IPS-18a (cell line): ENCODE data around the gene ORC5.

Source experiments
- H3K27ac ChIP-seq: one replicate; pipeline ENCODE4 v1.5.1; 2013; ENCODE audit warnings: low read length
- H3K27me3 ChIP-seq: one replicate; pipeline ENCODE4 v1.6.1; 2013; ENCODE audit warnings: mild to moderate bottlenecking, low read length; ENCODE audit not compliant: control insufficient read depth, insufficient read depth
- H3K36me3 ChIP-seq: one replicate; pipeline ENCODE4 v1.6.1; 2013; ENCODE audit warnings: low read depth, low read length; ENCODE audit not compliant: control insufficient read depth
- H3K4me1 ChIP-seq: one replicate; pipeline ENCODE4 v1.6.1; 2013; ENCODE audit warnings: low read depth, low read length; ENCODE audit not compliant: control insufficient read depth
- H3K4me3 ChIP-seq: one replicate; pipeline ENCODE4 v1.5.1; 2013; ENCODE audit warnings: low read length
- H3K9ac ChIP-seq: one replicate; pipeline ENCODE4 v1.6.1; 2013; ENCODE audit warnings: mild to moderate bottlenecking, low read length, moderate library complexity
- H3K9me3 ChIP-seq: one replicate; pipeline ENCODE4 v1.6.1; 2013; ENCODE audit warnings: low read depth, low read length; ENCODE audit not compliant: control insufficient read depth

Gene ORC5

DNA sequence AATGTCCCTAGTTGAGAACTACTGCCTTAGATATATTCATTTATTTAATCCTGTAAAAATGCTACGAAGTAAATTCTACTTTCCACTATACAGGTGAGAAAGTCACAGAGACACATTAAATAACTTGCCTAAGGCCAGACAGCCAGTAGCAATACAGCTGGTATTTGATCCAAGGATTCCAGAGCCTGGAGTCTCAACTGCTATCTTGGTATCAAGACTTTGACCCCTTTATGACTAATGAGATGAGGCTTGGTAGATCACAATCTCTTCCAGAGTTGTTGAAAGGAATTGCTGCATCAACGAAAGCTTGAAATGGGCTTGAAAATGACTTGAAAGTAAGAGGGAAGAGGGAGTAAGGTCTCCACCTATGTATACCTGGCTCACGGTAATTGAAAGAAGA is 83.3 kb downstream of the ORC5 start:
- no peaks in the 10 kb centered on the region for H3K4me1 ChIP-seq
- H3K27ac ChIP-seq, result no peak overlapping the region
- no peak overlapping the region for H3K9ac ChIP-seq
- peaks cover 3% of the 10 kb centered on the region for H3K36me3 ChIP-seq
- no peak overlapping the region for H3K4me3 ChIP-seq
- no peaks in the 10 kb centered on the region for H3K27me3 ChIP-seq
- no peaks in the 10 kb centered on the region for H3K9me3 ChIP-seq

DNA sequence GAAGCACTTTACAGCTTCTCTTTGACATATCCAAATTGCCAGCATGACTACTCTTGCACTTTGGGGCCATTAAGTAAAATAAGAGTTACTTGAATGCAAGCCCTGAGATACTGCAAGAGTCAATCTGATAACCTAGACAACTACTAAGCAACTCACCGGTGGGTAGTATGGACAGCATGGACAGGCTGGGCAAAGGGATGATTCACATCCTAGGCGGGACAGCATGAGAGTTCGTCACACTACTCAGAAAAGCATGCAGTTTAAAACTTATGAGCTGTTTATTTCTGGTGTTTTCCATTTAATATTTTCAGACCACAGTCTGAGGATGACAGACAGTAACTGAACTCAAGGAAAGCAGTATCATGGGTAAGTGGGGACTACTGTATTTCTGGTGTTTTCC is 84.0 kb downstream of the ORC5 start:
- Histone ChIP-seq H3K27ac (no peak overlapping the region), H3K27me3 (no peaks in the 10 kb centered on the region), H3K4me3 (no peak overlapping the region), H3K9ac (no peak overlapping the region), H3K9me3 (no peaks in the 10 kb centered on the region), H3K36me3 (peaks cover 3% of the 10 kb centered on the region), H3K4me1 (no peaks in the 10 kb centered on the region)

DNA sequence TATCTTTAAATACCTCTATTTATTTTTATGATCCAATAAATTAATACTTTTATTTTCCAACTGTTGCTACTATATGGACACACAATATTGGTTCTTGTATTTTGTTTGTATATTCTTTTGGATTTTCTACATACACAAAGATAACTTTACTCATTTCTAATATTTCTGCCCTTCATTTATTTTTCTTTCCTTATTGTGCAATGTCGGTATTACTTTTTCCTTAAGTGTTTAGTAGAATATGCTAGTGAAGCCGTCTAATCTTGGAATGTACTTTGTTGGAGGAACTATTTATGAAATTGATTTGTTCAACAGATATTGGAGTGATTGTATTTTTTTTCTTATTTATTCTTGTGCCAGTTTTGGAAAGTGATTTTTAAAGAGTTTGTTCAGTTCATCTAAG is 94.0 kb downstream of the ORC5 start:
- Histone ChIP-seq H3K9ac (no peak overlapping the region), H3K27ac (no peak overlapping the region), H3K36me3 (no peaks in the 10 kb centered on the region), H3K4me3 (no peak overlapping the region), H3K4me1 (peaks cover 6% of the 10 kb centered on the region), H3K9me3 (no peaks in the 10 kb centered on the region), H3K27me3 (no peaks in the 10 kb centered on the region)

DNA sequence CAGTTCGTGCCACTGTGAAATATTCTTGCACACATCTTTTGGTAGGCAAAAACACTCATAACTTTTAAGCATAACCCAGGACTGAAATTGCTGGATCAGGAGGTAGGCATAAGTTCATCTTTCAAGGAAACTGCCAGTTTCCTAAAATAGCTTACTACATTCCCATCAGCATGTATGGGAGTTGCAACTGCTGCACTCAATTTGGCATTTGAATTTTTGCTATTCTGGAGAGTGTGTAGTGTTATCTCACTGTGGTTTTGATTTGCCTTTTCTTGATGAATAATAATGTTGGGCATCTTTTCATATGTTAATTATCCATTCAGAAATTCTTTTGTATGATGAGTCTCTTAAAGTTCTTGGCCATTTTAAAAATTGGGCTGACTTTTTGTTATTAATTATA is 95.2 kb downstream of the ORC5 start:
- H3K36me3 ChIP-seq, result no peaks in the 10 kb centered on the region
- H3K4me3 ChIP-seq, result no peak overlapping the region
- H3K9me3 ChIP-seq, result no peaks in the 10 kb centered on the region
- H3K27ac ChIP-seq, result no peak overlapping the region
- no peak overlapping the region for H3K9ac ChIP-seq
- no peaks in the 10 kb centered on the region for H3K27me3 ChIP-seq
- H3K4me1 ChIP-seq, result peaks cover 6% of the 10 kb centered on the region

DNA sequence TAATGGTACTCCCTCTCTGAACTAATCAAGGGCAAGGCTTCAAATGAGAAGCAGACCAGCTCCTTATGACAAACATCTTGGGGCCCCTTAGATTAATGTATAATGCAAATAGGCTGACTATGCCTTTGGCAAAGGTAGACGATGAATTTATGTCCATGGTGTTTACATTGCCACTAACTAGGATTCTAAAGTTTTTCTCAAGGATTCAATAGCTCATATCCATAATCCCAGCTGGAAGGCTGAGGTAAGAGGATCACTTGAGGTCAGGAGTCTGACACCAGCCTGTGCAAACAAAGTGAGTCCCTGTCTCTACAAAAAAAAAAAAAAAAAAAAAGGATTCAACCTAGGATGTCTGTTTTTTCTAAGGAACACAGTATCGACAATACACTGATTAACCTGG is 96.5 kb downstream of the ORC5 start:
- no peaks in the 10 kb centered on the region for H3K27me3 ChIP-seq
- H3K27ac ChIP-seq, result no peak overlapping the region
- no peaks in the 10 kb centered on the region for H3K36me3 ChIP-seq
- H3K4me3 ChIP-seq, result no peak overlapping the region
- no peaks in the 10 kb centered on the region for H3K9me3 ChIP-seq
- peaks cover 6% of the 10 kb centered on the region for H3K4me1 ChIP-seq
- H3K9ac ChIP-seq, result no peak overlapping the region

DNA sequence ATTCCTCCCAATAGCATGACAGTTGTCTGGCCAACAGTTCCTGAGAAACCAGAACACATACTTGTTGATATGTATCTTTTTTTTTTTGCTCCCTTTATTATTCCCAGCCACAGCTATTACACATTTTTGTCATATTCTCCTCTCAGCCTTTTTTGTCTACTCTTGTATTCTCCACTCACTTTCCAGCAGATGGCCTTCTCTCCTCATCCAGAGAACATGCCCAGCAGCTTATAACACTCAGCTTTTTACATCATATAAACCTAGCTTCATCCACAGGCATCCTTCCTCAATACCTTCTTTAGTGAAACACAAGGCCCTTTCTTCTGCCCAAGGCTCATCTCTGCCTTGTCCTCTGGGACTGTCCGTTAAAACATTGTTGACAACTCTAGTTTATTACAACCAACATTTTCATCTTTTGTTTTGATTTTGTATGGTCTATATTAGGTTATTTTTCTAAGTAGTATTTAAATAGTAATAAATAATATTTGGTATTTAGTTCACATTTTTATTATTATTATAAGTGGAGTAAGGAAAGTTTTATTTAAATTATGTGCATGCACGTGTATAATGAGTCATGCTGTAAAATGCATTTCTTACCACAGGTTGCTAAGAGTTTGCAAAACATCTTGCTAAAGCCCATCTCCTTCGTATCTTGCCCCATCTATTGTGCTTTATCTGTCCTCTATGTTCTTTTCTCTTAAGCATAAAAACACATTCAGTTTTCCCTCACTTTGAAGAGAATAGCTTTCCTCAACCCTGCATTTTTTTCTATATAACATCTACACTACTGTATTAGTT is 101.5 kb downstream of the ORC5 start:
- no peak overlapping the region for H3K9ac ChIP-seq
- no peaks in the 10 kb centered on the region for H3K36me3 ChIP-seq
- no peaks in the 10 kb centered on the region for H3K9me3 ChIP-seq
- H3K27ac ChIP-seq, result no peak overlapping the region
- H3K4me3 ChIP-seq, result no peak overlapping the region
- H3K27me3 ChIP-seq, result no peaks in the 10 kb centered on the region
- peaks cover 5% of the 10 kb centered on the region for H3K4me1 ChIP-seq

DNA sequence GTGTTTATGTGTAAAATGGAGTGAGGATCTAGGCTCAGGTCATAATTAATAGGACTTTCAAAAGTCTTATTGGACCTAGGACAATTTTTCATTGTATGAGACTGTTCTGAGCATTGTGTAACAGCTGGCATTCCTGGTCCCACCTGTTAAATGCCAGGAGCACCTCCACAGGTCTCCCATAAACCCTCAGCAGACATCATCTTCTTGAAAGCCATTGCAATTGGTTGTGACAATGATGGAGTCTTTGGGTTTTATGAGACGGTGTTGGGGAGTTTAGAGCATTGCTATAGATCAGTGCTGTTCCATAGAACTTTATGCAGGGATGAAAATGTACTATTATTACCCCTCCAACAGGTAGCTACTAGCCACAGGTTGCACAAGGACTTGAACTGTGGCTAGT is 108.9 kb downstream of the ORC5 start:
- Histone ChIP-seq H3K4me3 (no peak overlapping the region), H3K27me3 (no peaks in the 10 kb centered on the region), H3K4me1 (peaks cover 8% of the 10 kb centered on the region), H3K9me3 (no peaks in the 10 kb centered on the region), H3K27ac (no peak overlapping the region), H3K9ac (no peak overlapping the region), H3K36me3 (no peaks in the 10 kb centered on the region)

DNA sequence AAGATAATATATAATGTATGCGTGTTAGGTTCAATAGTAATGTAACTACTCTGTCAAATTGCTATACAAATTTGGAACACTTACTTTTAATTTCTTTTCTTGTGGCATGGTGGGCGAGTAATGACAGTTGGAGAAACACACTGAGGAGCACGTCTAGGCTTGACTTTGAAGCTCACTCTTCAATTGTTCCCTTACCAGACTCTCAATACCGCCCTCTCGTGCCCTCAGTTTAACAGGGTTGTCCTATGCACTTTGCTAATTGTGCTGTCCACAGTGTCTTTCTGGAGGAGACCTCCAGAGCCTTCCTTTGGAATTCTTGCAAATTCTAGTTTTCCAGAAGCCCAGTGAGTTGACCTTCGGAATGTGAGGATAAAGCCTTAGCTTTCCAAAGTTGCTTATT is 111.1 kb downstream of the ORC5 start:
- H3K4me3 ChIP-seq, result no peak overlapping the region
- peaks cover 8% of the 10 kb centered on the region for H3K4me1 ChIP-seq
- no peak overlapping the region for H3K9ac ChIP-seq
- no peaks in the 10 kb centered on the region for H3K36me3 ChIP-seq
- H3K27me3 ChIP-seq, result no peaks in the 10 kb centered on the region
- H3K27ac ChIP-seq, result no peak overlapping the region
- no peaks in the 10 kb centered on the region for H3K9me3 ChIP-seq

DNA sequence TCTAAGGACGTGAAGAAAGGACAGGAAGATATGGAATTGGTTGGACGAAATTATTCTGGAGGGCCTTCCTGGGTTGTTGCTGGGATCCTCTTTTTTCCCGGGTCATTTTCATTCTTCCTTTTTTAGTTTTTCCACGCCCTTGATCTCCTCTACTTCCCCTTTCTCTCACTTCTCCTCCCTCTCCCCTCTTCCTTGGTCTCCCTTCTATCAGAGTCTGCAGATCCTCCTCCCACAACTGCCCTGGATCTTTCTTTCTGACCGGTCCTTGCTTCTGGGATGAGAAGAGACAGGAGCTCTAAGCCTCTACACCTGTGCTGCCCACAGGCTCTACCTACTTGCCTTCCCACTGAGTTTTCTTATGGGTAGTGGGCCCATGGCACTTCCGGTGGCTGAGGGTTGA is 114.7 kb downstream of the ORC5 start:
- Histone ChIP-seq H3K9ac (no peak overlapping the region), H3K4me1 (no peaks in the 10 kb centered on the region), H3K27ac (no peak overlapping the region), H3K36me3 (no peaks in the 10 kb centered on the region), H3K4me3 (no peak overlapping the region), H3K27me3 (no peaks in the 10 kb centered on the region), H3K9me3 (no peaks in the 10 kb centered on the region)

DNA sequence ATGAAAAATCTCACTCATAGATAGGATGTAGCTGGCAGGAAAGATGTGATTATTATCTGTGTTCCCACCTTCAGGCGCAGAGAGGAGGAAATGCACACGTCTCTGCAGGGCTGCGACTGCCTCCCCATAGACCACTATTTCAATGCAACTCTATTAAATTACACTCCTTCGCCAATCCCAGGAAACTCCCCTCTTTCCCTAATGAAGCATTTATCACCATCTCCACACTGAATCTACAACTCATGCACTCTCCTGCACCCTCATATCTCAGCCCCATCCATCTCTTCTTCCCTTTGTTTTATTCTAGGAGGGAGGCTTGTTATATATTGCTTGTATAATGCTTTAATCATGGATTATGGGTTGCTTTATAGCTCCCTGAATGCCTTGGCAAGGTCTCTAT is 116.6 kb downstream of the ORC5 start:
- Histone ChIP-seq H3K27ac (no peak overlapping the region), H3K27me3 (no peaks in the 10 kb centered on the region), H3K9me3 (no peaks in the 10 kb centered on the region), H3K4me1 (no peaks in the 10 kb centered on the region), H3K4me3 (no peak overlapping the region), H3K36me3 (no peaks in the 10 kb centered on the region), H3K9ac (no peak overlapping the region)

DNA sequence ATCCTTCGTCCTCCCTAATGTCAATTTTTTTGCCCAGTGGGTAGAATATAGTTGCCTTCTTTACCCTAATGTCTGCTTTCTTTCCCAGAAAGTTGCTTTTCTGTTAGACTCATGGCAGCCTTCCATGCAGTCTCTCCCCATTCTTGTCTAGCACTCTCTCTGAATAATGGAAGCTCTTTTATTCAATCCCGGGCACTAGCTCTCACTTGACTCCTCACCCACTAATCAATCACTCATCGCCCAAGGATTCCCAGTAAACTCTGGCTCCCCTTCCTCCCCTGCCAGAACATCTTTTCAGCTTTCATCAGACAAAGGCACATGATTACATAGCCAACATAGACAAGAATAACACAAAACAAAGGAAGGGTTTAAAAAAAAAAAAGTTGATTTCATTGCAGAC is 118.2 kb downstream of the ORC5 start:
- Histone ChIP-seq H3K36me3 (no peaks in the 10 kb centered on the region), H3K4me1 (no peaks in the 10 kb centered on the region), H3K9me3 (no peaks in the 10 kb centered on the region), H3K4me3 (no peak overlapping the region), H3K9ac (no peak overlapping the region), H3K27ac (no peak overlapping the region), H3K27me3 (no peaks in the 10 kb centered on the region)

DNA sequence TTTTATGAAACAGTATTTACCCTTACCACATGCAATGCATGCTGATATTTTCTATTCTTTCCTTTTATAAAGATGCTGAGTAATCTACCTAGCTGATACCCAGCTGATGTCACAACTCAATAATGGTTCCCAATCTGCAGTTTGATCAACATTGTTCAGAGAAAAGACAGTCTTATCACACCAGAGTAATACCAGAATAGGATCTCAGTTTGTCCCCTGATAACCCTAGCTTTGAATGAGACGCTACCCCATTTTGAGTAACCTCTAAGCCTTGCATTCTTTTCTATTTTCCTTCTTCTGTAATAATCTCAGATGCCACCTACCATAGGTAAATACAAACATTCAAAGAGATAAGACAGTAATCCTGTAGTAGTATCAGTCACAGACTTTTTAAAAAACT is 118.8 kb downstream of the ORC5 start:
- no peak overlapping the region for H3K27ac ChIP-seq
- no peaks in the 10 kb centered on the region for H3K9me3 ChIP-seq

More for the DNA sequence above, 118.8 kb downstream of the ORC5 start:
- H3K9ac ChIP-seq, result no peak overlapping the region
- no peaks in the 10 kb centered on the region for H3K27me3 ChIP-seq
- no peaks in the 10 kb centered on the region for H3K36me3 ChIP-seq
- H3K4me1 ChIP-seq, result no peaks in the 10 kb centered on the region
- no peak overlapping the region for H3K4me3 ChIP-seq
